Endothelial cell of umbilical vein (primary cell): ENCODE data around the gene OR2B6. TPM values are rescaled to one million over a fixed set of nuclear protein-coding genes. Genes with fewer than 3 reads are reported as not detected.

Source experiments
- BruUV-seq: library from RNA; stranded (reverse); fragments of 400-500 nt; replicated peaks from 2 replicates; lab custom pipeline; 2021; lab: Mats Ljungman, UMichigan
- CTCF ChIA-PET: fragments of 300-600, 350-600 bp; sonication (Branson Sonifier 250); formaldehyde crosslinking; loops from one replicate; lab custom pipeline; 2021; ENCODE audit warnings: antibody characterized with exemption, inconsistent platforms; lab: Charles Lee
- POLR2A ChIA-PET: fragments of 300-600, 350-600 bp; sonication (Branson Sonifier 250); formaldehyde crosslinking; loops from one replicate; lab custom pipeline; 2021; ENCODE audit warnings: antibody characterized with exemption, inconsistent platforms; lab: Charles Lee
- DNase-seq: peaks from one replicate; pipeline ENCODE4 v3.0.0-alpha.2; 2011; ENCODE audit warnings: low read depth, low spot score
- FAIRE-seq: peaks from 2 replicates; lab custom pipeline; 2011; peaks lifted over from hg19 to GRCh38; lab: Jason Lieb, UNC
- H2AFZ ChIP-seq: 2 replicates; pipeline ENCODE4 v1.6.0; 2012; ENCODE audit warnings: low read depth, low read length, control low read depth, inconsistent platforms
- H3K27ac ChIP-seq: 2 replicates; pipeline ENCODE4 v1.5.1; 2011; ENCODE audit warnings: low read depth, mild to moderate bottlenecking, control low read depth, low read length, moderate library complexity; ENCODE audit not compliant: insufficient read depth
- H3K27me3 ChIP-seq, 2 experiments: 2 replicates each; pipeline versions ENCODE4 v1.6.0 to v1.6.1; 2011; ENCODE audit warnings: low read length in 2 of 2, mixed read lengths in 1 of 2; ENCODE audit not compliant: control insufficient read depth in 2 of 2, insufficient read depth in 2 of 2
- H3K36me3 ChIP-seq, 2 experiments: 2 replicates in 1 of 2; 3 replicates in 1 of 2; pipeline ENCODE4 v1.5.1; 2011; ENCODE audit warnings: low read length in 2 of 2, mild to moderate bottlenecking in 1 of 2, moderate library complexity in 1 of 2; ENCODE audit not compliant: control insufficient read depth in 2 of 2, insufficient read depth in 2 of 2; ENCODE audit errors: extremely low read depth in 1 of 2
- H3K4me1 ChIP-seq: 3 replicates; pipeline ENCODE4 v1.5.1; 2011; ENCODE audit warnings: mild to moderate bottlenecking, low read length; ENCODE audit not compliant: control insufficient read depth, insufficient read depth; ENCODE audit errors: extremely low read depth
- H3K4me2 ChIP-seq: 2 replicates; pipeline ENCODE4 v1.6.1; 2011; ENCODE audit warnings: low read length, control low read depth, mixed read lengths; ENCODE audit not compliant: insufficient read depth
- H3K4me3 ChIP-seq, 3 experiments: fragments of 200-600 bp in 1 of 3; sonication (generic), shearing (Covaris generic) in 1 of 3; replicated peaks in 1 of 3; 2 replicates each; pipeline ENCODE4 v1.5.1; 2011 to 2016; ENCODE audit warnings: control low read depth in 3 of 3, low read length in 3 of 3, mild to moderate bottlenecking in 2 of 3, inconsistent platforms in 1 of 3, low read depth in 1 of 3, moderate library complexity in 1 of 3; ENCODE audit not compliant: insufficient read depth in 1 of 3
- H3K79me2 ChIP-seq: 2 replicates; pipeline ENCODE4 v1.6.0; 2012; ENCODE audit warnings: low read length, inconsistent platforms; ENCODE audit not compliant: control insufficient read depth, insufficient read depth
- H3K9ac ChIP-seq: replicated peaks from 2 replicates; pipeline ENCODE3; 2011; ENCODE audit warnings: low read length, control low read depth; ENCODE audit not compliant: insufficient read depth; ENCODE audit errors: extremely low read depth
- H3K9me1 ChIP-seq: replicated peaks from 3 replicates; pipeline ENCODE4 v1.6.0; 2011; ENCODE audit warnings: mild to moderate bottlenecking, low read length; ENCODE audit not compliant: control insufficient read depth, insufficient read depth; ENCODE audit errors: extremely low read depth
- H3K9me3 ChIP-seq: replicated peaks from 2 replicates; pipeline ENCODE4 v1.5.1; 2012; ENCODE audit warnings: low read length, inconsistent platforms; ENCODE audit not compliant: control insufficient read depth, insufficient read depth
- H4K20me1 ChIP-seq: replicated peaks from 2 replicates; pipeline ENCODE3; 2011; ENCODE audit warnings: mild to moderate bottlenecking, low read length; ENCODE audit not compliant: control insufficient read depth, insufficient read depth; ENCODE audit errors: extremely low read depth
- CTCF ChIP-seq, 2 donors: IDR thresholded peaks; 1 replicate in 1 of 2; 2 replicates in 1 of 2; pipeline ENCODE4 v1.5.1; 2011; ENCODE audit warnings: low read length in 2 of 2, mild to moderate bottlenecking in 2 of 2, moderate library complexity in 2 of 2, control low read depth in 1 of 2, inconsistent platforms in 1 of 2, low read depth in 1 of 2; ENCODE audit not compliant: insufficient read depth in 1 of 2; ENCODE audit errors: extremely low read depth in 1 of 2
- EZH2 ChIP-seq: IDR thresholded peaks from 2 replicates; pipeline ENCODE4 v1.6.1; 2012; ENCODE audit warnings: borderline replicate concordance, low read depth, mild to moderate bottlenecking, moderate library complexity, low read length, inconsistent platforms; ENCODE audit not compliant: severe bottlenecking
- FOS ChIP-seq: IDR thresholded peaks from 2 replicates; pipeline ENCODE4 v1.6.1; 2011; ENCODE audit warnings: mild to moderate bottlenecking, low read length, moderate library complexity, borderline replicate concordance; ENCODE audit not compliant: insufficient read depth
- GATA2 ChIP-seq: IDR thresholded peaks from 2 replicates; pipeline ENCODE4 v1.7.0; 2011; ENCODE audit warnings: low read depth, mild to moderate bottlenecking, moderate library complexity, mixed read lengths, low read length; ENCODE audit not compliant: insufficient read length, insufficient read depth
- JUN ChIP-seq: IDR thresholded peaks from 2 replicates; pipeline ENCODE4 v1.6.1; 2011; ENCODE audit warnings: borderline replicate concordance, low read depth; ENCODE audit not compliant: insufficient read length, insufficient read depth
- MYC ChIP-seq: IDR thresholded peaks from one replicate; pipeline ENCODE4 v1.6.1; 2011; ENCODE audit warnings: mild to moderate bottlenecking, low read depth, low read length
- POLR2A ChIP-seq: IDR thresholded peaks from 2 replicates; pipeline ENCODE4 v1.6.1; 2012; ENCODE audit warnings: low read depth, mild to moderate bottlenecking, control low read depth, low read length
- POLR2AphosphoS5 ChIP-seq: IDR thresholded peaks from 2 replicates; pipeline ENCODE4 v1.6.1; 2012; ENCODE audit warnings: low read depth, mild to moderate bottlenecking, control low read depth, low read length, moderate library complexity; ENCODE audit not compliant: insufficient read depth
- dilution Hi-C: fragments of 300-500 bp; cut with MboI; formaldehyde crosslinking; loops from one replicate; pipeline ENCODE4 v1.15.0; 2019; ENCODE audit warnings: low sequenced_read_pairs; ENCODE audit not compliant: extremely low pct_ligation_motif_present
- intact Hi-C: fragments of 100-400 bp; cut with micrococcal nuclease; formaldehyde crosslinking; loops from one replicate; pipeline ENCODE4 v1.10.0; 2022
- polyA plus RNA-seq, 4 experiments: library from polyadenylated mRNA; depleted of rRNA in 3 of 4; stranded (reverse) in 3 of 4; unstranded in 1 of 4; fragments of >200 nt; gene quantifications; 2 replicates each; pipeline versions ENCODE4 v1.2.1 to v1.2.3, GENCODE V29; 2011 to 2012; ENCODE audit warnings: missing spikeins in 1 of 4
- total RNA-seq: library from RNA; stranded (reverse); gene quantifications from 2 replicates; pipeline ENCODE4 v1.2.3, GENCODE V29; 2021
- TF ChIP-seq, protein P1 (sequence below): IDR thresholded peaks from 2 replicates; pipeline ENCODE4 v1.6.1; 2011; ENCODE audit not compliant: insufficient read depth, insufficient read length

The OR2B6 gene
- total and polyA plus RNA-seq, 2 donors (not counting 3 experiments of a cell fraction or from before 2014, with no cell fraction given) = not detected

GRCh38 chr6:28005152-28005890, 48.3 kb downstream of the OR2B6 start:
- TF ChIP-seq POLR2AphosphoS5 (no peak), MYC (no peak), CTCF (IDR thresholded peaks at IDR 0.05; ENCODE audit: extremely low read depth in 1 of 2, insufficient read depth in 1 of 2, low read depth in 1 of 2, low read length in 2 of 2) (no peak), POLR2A (no peak), FOS (no peak), GATA2 (no peak), JUN (no peak), EZH2 (no peak)
- TF ChIP-seq, protein P1, sequence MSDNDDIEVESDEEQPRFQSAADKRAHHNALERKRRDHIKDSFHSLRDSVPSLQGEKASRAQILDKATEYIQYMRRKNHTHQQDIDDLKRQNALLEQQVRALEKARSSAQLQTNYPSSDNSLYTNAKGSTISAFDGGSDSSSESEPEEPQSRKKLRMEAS = no peak
- BruUV-seq = no TSS peak
- dilution Hi-C loops = no loop called here
- no peaks in the 10 kb centered on the region for H3K27me3 ChIP-seq
- DNase-seq (no peak), FAIRE-seq (no peak)
- ChIA-PET CTCF (no interaction called here), POLR2A (no interaction called here)
- H3K4me1 ChIP-seq = no peaks in the 10 kb centered on the region
- no peaks in the 10 kb centered on the region for H3K9me3 ChIP-seq
- H3K27ac ChIP-seq = no peak overlapping the region
- no peaks in the 10 kb centered on the region for H3K79me2 ChIP-seq
- no peak overlapping the region for H2AFZ ChIP-seq
- intact Hi-C loops = no loop called here
- no peaks in the 10 kb centered on the region for H3K9me1 ChIP-seq
- H3K4me3 ChIP-seq = no peak overlapping the region
- H4K20me1 ChIP-seq = no peaks in the 10 kb centered on the region
- H3K4me2 ChIP-seq = no peak overlapping the region
- no peak overlapping the region for H3K9ac ChIP-seq
- no peaks in the 10 kb centered on the region for H3K36me3 ChIP-seq
